Activated T-helper 1 cell treated with Interleukin-2 at 50 U/mL for 16 hours (primary cell): Measurements from ENCODE around the gene EFCC1.
A peak's percentile ranks its signal among the peaks of the same experiment; 100 is the strongest.

Experiments used
- DNase-seq: peaks from one replicate; pipeline ENCODE4 v3.0.0-alpha.2; 2020; ENCODE audit warnings: low read depth

EFCC1 gene

GRCh38 chr3:129032716-129033115 is 31.6 kb downstream of the EFCC1 start:
- no peak for DNase-seq

DNA sequence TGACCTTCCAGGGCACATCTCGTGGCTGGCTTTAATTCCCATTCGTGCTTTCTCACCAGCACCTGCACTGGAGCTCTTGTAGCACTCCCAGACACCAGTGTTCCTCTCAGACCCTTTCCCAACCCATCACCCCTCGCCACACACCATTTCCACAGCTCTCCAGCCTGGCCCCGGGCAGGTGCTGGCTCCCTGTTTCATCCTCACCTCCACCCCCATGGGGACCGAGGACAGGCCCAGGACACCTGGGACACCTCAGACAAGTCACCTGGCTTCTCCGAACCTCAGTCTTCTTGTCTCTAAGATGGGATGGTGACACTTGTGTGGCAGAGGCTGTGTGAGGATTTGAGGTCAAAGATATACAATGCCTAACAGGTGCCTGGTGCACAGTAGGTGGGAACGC is 32.0 kb downstream of the EFCC1 start:
- no peak for DNase-seq

DNA sequence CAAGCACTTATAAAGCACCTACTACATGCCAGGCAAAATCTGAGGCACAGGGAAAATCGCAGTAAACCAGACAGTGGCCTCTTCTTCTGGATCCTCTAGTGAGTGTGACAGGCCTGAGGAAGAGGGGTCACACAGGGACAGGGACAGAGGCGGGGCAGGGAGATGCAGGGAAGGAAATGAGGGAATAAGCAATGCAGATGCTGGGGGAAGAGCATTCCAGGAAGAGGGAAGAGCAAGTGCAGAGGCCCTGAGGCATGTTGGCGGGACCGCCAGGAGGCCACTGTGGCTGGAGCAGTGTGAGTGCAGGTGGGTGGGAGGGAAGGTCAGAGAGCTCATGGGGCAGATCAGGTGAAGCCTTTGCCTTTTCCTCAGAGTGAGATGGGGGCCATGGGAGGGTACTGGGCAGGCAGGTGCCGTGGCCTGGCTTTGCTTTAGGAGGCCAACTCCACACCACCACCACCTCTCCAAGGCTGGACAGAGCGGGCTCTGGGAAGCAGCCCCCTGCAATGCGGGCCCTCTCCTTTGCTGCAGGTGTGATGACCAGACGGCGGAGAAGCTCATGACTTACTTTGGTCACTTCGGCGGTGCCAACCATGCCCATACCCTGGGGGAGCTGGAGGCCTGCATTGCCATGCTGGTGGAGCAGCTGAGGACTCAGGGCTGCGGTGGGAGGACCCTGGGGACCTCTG is 32.7 kb downstream of the EFCC1 start:
- no peak for DNase-seq

DNA sequence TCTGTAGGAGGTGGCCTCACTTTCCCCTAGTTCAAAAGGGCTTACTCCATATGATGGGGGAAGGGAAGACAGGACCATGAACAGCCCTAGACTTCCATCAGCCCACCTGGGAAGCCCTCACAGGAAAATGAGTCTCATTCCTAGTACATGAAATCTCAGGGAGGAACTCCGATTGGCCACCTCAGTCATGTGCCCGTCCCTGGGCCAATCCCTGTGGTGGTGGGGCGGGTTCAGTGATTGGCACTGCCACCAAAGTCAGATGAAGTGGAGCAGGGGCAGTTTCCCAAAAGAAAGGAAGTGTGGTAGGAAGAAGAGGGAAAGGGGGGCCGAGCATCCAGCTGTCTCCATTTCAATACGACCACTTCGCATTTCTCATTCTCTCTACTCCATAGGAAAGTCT is 33.5 kb downstream of the EFCC1 start:
- DNase-seq = no peak

DNA sequence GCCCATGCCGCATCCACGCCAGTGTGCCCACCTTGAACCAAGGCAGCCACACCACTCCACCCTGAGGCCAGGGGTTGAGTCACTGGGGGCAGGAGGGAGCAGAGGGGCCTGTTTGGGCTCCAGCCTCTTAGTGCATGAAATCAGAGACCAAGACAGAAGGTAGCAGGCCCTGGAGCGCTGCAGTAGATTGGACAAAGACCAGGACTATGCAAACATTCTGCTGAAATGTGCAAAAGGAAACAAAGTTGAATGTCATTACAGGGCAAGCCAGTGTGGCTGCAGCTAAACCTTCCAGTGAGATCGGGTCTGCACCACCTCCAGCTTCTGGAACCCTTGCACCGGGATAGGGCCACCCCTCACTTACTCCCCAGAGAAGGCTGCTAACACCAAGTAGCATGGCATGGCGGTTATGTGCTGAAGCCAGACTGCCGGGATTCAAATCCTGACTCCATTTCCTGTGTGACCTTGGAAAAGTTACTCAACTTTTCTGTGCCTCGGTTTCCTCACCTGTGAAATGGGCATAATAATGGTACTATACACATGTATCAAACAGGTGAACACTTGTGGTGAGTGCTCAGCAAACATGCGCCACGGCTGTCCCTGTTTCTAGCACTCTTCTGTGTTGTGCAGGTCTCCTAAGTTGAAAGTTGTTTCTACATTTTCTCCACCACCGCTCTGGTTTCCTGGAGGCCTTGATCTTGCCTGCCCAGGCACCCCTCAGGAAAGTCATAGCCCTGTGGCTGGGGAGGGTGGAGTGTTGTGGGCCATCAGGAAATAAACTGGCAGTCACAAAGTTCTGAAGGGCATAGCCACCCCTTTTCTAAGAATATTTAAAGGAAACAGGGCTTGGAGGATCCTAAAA is 34.5 kb downstream of the EFCC1 start:
- DNase-seq = no peak

GRCh38 chr3:129036222-129037092 is 35.4 kb downstream of the EFCC1 start:
- no peak for DNase-seq

GRCh38 chr3:129037093-129037419 is 36.0 kb downstream of the EFCC1 start:
- no peak for DNase-seq

DNA sequence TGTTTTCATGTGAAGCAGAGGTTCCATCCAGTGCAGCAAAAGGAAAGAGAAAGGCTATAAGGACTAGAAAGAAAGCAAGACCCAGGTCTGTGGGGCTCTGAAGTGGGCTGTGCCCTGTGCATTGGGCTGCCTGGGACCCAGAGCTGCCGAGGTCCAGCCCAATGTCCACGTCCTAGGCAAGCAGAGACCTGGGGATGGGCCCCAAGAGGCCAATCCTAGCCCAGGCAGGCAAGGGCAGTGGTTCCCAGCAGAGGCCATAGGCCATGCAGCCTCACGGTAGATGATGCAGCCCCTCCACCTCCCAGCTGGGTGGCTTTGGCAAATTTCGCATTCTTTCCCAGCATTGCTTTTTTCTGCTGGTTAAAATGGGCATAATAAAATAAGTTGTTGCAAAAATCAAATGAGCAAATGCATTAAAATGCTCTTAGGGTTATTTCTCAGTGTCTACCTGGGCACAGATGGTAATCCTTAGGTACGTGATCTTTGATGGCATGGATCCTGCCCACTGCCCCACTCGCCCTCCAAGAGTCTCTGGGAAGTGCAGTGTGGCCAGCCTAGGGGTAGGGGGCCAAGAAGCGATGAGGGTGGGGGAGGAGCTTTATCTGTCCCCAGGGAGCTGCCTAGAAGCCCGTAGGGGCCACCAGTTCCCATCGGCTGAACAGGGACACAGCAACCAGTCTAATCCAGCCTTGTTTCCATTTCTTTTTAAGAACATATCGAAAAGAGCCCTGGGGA is 37.2 kb downstream of the EFCC1 start:
- DNase-seq = no peak

DNA sequence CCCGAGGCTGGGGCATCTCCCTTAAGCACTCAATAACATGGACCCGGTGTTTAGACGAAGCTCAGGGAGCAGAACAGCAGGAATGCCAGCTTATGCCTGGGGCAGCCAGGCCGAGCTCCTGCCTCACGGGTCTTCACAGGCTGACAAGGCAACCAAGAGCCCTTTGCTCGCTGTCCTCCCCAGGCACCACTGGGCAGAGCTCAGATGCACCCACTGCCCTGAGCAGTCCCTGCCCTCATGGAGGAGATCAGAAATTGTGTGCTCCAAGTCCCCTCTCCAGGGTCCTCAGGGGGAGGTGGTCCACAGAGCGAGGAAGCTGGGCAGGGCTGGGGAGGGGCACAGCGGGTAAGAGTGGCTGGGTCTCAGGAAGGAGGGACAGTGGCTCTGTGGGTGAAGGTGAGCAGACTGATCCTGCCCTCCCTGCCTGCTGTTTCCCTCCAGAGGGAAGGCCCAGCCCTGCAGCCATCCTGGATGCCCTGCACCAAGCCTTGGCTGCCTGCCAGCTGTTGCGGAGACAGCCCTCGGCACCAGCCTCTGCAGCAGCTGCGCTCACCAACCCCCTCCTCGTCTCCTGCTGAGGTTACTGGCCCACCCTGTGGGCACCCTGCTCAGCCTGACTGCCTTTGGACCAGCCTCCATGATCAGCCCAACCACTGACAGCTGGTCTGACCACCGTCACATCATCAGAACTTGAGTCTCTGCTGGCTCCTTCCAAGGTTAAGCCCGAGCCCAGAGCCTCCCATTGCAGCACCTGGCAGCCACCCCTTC is 38.4 kb downstream of the EFCC1 start:
- DNase-seq = no peak

GRCh38 chr3:129040039-129040336 is 38.9 kb downstream of the EFCC1 start:
- no peak for DNase-seq

DNA sequence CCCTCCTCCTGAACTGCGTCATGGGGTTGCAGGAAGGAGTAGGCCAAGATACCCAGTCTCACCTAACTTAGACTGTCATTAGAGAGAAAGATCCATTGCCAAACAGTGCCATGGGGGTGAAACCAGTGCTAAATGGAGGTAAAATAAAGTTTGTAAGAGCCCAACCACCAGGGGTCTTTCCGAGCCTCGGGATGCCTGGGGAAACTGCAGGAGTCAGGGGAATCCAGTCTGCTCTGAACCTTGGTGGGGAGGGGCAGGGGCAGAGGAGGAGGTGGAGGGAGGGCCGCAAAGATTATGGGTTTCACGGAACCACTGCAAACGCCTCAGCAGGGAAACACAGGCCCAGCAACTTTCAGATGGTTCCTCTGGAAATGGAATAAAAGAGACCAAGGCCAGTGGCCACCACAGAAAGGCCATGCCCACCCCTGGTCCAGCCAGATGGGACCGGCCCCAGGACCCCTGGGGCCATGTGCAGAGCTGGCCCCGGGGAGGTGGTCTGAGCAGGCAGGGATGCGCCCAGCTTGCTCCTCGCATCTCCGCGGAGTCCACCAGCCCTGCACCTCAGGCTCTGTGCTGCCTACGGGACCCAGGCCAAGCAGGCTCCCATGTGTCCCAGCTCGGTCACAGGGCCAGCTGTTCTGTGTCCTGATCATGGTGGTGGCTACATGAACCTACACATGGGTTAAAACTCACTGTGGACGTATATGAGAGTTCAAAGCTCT is 39.6 kb downstream of the EFCC1 start:
- no peak for DNase-seq

DNA sequence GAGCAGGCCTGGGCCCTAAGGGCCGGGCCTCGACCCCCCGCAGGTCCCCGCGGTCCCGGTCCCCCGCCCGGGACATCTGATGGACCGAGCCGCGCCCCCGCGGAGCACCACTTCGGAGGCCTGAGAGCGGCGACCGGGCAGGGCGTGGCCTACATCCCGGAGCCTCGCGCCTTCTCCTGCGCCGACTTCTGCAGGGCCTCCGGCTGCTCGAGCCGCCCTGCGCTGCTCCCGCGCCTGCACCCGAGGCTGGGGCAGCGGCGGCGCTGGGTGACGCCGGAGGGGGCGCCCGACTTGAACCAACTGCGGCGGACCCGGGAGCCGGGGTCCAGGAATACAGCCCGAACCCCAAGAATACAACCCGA is 44.6 kb downstream of the EFCC1 start:
- peak; percentile 22 for DNase-seq

GRCh38 chr3:129046037-129046731 is 45.1 kb downstream of the EFCC1 start:
- DNase-seq = peak; percentile 21

DNA sequence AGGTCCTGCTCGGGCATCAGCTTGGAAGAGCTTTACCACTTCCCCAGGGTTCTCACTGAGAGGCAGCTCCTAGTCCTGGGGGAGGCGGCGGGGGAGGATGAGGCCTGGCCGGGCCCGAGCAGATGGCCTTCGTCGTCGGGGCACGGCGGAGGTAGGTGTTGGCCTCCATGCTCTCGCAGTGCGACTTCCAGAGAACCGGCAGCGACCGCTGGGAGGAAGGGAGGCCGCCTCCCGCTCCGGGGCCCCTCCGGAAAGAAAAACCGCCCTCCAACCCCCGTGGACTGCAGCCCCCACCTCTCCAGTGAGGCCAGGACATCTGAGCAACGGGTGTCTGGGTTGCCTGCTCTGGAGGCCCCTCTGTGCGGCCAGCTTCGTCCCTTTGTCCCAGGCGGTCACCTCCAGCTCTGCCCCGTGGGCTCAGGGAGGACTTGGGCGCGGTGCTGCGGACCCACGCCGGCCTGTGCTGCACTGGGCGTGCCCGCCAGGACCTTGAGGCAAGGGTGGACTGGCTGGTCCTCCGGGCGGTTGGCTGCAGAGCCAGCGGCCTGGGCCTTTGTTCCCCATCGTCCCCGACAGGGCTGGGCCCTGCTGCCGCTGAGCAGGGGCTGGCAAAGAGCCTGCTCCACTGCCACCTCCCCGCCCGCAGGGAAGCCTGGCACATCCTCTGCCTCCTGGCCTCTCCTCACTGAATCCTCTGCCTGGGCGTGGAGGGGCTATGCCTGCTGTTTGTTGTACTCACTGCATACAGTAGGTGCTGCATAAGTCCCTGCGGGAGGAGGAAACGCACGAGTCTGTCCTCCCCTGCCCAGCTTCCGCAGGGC is 45.8 kb downstream of the EFCC1 start:
- no peak for DNase-seq

- no peak for DNase-seq
These were observed 46.4 kb downstream of the EFCC1 start for GRCh38 chr3:129047553-129047839.

GRCh38 chr3:129050556-129051295 is 49.6 kb downstream of the EFCC1 start:
- DNase-seq = no peak

GRCh38 chr3:129051871-129052340 is 50.8 kb downstream of the EFCC1 start:
- no peak for DNase-seq

GRCh38 chr3:129052675-129053074 is 51.6 kb downstream of the EFCC1 start:
- DNase-seq = no peak
